ENCODE measurements around the gene PAH.

Gene PAH

DNA sequence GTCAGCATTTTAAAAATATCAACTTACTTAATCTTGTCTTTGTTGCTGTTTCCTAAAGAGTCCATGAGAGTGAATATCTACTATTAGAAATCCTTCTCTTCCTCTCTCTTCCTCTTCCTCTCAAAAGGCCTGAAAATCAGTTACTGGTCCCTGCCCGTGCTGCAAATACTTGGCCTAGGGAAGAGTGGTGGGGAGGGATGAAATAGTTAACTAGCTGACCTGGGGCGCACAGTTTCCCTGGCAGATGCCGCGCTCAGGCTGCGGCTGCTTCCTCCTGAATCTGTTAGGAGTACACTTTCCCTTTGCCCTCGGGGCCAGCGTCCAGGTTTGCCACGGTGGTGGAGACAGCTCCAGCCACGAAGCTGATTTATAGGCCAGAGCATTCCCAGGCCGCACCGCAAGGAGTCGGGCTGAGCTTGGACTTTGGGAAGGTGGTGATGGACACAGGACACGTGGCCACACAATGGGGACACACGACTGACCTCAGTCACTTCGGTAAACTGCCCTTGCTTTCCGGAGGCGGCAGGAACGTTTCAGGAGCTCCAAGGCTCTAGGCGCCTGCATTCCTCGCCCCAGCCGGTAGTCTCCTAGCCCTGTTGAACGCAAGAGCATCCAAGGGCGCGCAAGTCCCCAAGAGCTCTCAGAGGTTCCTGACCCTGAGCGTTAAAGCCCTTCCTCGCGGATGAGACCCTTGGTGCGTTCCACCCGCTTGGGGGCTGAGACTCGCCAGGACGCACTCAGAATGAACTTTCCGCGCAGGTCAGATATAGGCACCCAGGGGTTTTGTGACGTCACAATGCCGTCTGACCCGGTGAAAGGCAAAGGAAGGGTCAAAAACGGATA, 33.3 kb upstream of the PAH start:
- no peak for DNase-seq

DNA sequence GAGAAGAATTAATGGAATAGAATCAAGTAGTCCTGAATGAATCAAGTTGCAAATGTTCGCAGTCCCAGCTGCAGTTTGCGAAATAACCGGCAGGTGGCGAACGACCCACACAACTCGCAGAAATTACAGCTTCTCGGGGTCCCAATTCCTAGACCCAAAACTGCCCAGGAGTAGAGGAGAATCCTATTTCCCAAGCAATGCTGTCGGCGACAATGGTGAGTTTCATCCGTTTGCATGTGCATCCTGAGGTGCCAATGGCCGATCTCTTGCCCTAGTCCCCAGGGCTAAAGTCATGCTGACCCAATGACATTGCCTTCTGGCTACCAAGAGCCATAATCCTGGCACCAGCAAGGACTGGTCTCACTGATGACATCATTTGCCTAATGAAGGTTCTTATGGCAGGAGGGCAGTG, 31.9 kb upstream of the PAH start:
- DNase-seq, result peak; percentile 10

DNA sequence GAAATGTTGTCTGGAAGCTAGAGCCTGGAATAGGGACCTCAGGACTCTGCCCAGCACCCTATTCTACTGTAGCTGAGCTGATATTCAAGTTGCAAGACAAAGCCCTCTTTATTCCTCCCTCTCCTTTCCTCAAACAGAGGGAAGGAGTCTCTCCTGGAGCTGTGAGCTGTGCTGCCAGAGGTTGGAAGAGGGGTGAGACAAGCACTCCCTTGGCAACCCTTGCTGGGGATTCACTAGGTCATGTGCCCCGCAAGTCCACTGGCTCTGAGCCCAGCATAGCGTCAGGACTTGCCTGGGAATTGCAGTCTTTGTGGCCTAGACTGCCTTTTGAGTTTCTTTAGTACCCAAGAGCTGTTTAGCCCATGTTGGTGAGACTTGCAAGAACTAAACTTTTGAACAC, 29.0 kb upstream of the PAH start:
- no peak for DNase-seq

GRCh38 chr12:102939670-102940222, 22.7 kb upstream of the PAH start:
- DNase-seq, result no peak

DNA sequence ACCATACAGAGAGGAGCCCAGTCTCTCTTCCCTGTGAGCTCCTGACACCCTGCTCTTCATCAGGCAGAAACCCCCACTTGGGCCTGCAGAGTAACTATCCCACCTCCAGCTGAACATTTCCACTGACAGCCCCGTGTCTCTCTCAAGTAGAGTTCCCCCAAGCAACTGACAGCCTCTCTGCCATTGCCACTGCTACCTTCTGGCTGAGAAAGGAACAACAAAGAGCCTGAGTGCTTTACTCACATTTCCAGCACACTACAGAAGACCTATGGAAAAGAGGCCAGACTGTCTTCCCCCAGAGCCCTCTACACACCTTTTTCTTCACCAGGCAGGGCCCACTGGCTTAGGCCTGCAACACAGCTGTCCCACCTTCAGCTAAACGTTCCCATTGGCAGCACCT, 22.0 kb upstream of the PAH start:
- no peak for DNase-seq

GRCh38 chr12:102933168-102933567, 16.1 kb upstream of the PAH start:
- no peak for DNase-seq

DNA sequence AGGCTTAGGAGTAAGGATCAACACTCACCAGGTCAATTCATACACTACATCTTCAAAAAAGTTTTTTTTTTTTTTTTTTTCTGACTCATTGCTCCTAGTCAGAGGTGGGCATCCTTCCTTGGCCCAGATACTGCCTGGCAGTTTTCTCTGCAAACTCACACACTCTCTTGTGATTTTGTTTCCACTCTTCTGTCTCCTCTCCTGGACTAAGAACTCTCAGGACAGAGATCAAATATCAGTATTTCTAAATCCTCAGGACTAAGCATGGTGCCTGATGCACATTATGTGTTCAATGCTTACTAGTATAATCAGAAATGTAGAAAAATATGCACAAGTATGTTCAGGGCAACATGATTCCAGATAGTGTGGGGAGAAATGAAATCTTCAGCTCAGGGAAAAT, 10.2 kb upstream of the PAH start:
- DNase-seq, result no peak

GRCh38 chr12:102921240-102921639, 4.2 kb upstream of the PAH start:
- no peak for DNase-seq

DNA sequence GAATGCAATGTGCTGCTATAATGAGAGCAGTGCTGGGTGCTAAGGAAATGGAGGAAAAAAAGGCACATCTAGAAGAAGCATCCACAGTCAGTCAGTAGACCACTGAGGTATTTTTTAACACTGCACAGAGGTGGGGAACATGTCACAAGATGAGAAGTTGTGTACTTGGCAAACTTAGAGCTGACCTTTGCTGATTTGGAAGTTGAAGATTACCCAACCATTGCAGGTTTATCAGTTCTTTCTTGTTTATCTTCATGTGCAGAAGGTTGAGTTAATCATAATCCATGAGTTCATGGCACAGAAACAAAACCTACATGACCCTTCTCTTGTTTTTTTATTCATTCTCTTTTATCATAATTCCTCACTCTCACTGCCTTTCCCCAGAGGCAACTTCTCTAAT, 3.2 kb upstream of the PAH start:
- no peak for DNase-seq

- no peak for DNase-seq
Measured at GRCh38 chr12:102918840-102919239, 1.8 kb upstream of the PAH start.

GRCh38 chr12:102916252-102917025, 605 bp downstream of the PAH start:
- DNase-seq, result no peak

DNA sequence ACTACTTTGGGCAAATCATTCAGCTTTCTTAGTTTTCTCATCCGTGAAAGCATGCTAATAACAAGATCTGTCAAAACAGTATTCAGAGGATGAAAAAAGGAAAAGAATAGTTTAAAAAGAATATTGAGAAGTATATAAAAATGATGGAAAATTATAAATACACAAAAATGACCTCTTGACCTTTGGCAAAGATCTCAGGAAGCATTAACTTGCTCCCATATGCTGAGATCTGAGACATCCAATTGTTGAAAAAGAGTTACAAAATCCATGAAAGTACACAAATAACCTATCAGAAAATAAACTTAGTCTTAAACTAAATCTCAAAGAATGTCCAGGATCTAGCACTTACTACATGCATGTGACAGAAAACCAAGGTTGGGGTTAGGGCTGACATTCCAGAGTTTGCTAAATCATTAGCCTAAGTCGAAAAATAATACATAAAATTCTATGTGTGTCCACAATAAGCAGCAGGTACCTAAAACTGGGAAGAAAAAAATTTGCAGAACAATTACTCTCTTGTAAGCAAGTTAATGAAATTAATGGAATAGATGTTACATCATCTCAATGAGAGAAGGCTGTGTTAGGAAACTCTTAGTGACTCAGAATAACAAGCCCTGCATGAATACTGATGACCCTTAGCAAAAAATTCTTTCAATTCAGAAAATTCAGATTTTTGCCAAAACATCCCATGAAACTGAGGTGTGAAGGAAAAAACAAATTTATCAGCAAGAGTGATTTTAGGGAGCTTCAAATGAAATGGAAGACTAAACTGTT, 3.4 kb downstream of the PAH start:
- DNase-seq, result no peak

GRCh38 chr12:102912258-102912657, 4.8 kb downstream of the PAH start:
- no peak for DNase-seq

GRCh38 chr12:102911320-102911719, 5.7 kb downstream of the PAH start:
- no peak for DNase-seq

GRCh38 chr12:102910792-102911191, 6.3 kb downstream of the PAH start:
- DNase-seq, result no peak

GRCh38 chr12:102910137-102910536, 6.9 kb downstream of the PAH start:
- DNase-seq, result no peak

- no peak for DNase-seq
Measured at GRCh38 chr12:102907918-102908317, 9.1 kb downstream of the PAH start.

GRCh38 chr12:102905229-102905628, 11.8 kb downstream of the PAH start:
- DNase-seq, result no peak

DNA sequence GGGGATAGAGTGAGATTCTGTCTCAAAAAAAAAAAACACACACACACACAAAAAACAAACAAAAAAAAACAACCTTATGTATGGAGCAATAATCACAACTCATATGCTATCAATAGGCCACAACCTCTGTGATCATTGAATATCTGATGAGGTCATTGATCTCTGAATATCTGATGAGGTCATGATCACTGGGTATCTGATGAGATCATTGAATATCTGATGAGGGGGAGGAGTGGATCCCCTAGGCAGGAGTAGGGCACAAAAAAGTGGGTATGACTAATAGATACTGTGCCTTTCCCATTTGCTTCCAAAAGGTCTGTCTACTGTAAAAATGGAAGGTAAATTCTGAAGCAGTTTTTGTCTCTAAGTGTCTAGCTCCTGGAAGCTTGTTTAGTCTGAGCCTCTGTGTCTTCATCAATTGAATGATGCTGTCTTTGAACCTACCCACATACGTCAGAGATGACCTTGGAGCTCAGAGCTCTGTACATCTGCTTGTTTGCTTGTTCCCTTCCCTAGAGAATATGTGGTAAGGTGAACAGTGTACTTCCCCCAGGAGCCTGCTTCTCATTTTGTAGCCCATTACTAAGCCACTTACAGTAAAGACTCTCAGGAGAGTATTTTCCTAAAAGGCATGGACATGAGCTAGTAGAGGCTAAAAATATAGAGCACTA, 13.6 kb downstream of the PAH start:
- DNase-seq, result no peak

GRCh38 chr12:102902093-102902492, 15.0 kb downstream of the PAH start:
- DNase-seq, result no peak

DNA sequence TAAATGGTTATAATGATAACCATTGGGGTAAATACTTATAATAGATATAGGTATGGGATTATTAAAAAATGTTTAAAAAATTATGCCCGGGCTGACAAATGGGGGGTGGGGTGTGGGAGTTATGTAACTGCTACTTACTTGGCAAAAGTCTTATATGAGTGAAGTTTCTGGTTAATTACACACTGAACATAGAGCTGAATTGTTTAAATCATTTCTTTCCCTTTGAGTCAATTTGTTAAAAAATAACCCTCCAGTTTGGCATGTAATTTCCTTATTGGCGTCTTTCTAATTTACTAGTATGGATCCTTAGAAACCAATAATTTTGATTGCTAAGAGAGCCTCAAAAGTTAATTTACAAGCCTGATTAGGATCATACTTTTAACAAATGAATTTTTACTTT, 16.7 kb downstream of the PAH start:
- DNase-seq, result no peak

GRCh38 chr12:102896067-102896466, 21.0 kb downstream of the PAH start:
- DNase-seq, result no peak

- DNase-seq, result no peak
Measured at GRCh38 chr12:102891756-102892155, 25.3 kb downstream of the PAH start.

Measured in activated effector memory CD4-positive, alpha-beta T cell treated with Interleukin-2 at 50 U/mL for 16 hours (primary cell).